ENCODE data around the gene ENSA.
"Not testable (repeated sequence)": the region's sequence is repeated elsewhere in the genome, so short reads cannot be mapped to it uniquely, and the experiment has no call there.

The ENSA gene, protein sequence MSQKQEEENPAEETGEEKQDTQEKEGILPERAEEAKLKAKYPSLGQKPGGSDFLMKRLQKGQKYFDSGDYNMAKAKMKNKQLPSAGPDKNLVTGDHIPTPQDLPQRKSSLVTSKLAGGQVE
- total RNA-seq, result 132 reads per million, percentile 87 among the genes with 10 or more reads in this experiment

DNA sequence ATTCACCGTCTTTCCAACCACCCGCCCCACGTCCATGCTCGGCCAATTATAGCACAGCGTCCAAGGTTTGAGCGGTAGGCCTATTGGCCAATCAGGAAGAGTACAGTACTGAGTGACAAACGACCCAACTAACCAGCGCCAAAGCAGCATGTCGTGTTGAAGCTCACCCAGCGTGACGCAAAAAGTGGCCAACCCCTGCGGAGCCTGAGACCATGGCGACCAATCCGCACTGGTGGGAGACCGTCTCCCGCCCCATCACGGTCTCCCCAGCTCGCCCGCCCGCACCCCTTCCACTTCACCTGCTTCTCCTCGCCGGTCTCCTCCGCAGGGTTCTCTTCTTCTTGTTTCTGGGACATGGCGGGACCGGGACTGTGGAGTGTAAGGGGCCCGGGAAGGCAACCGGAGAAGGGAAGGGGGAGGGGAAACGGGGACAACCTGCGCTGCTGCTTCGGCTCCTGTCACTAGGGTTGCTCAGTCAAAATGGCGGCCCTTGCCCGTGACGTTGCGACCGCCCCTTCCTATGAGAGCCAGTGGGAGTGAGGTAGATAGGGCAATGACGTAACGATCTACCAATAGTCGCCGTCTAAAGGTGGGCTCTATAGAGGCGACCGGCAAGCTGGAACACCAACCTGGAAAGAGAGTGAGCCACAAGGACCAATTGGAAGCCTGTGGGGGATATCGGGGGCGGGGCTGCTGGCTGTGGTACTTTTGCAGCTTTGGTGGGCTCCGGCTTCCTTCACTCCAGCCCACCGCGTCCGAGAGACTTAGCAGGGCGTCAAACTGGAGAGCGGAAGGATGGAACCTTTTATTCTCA, at the start of gene ENSA:
Gene ENSA, minus strand, starts transcription at position 498 of the 814 bp plus-strand sequence. Its CDS starts 142 bp downstream, at position 356.
- DNase-seq, result peak; percentile 94

- no peak for DNase-seq
These were observed 49.6 kb upstream of the ENSA start for GRCh38 chr1:150678988-150679387.

- no peak for DNase-seq
These were observed 45.5 kb upstream of the ENSA start for GRCh38 chr1:150674881-150675280.

GRCh38 chr1:150663321-150663720, 33.9 kb upstream of the ENSA start:
- DNase-seq, result no peak

- DNase-seq, result no peak
These were observed 33.4 kb upstream of the ENSA start for GRCh38 chr1:150662811-150663210.

- DNase-seq, result no peak
These were observed 31.7 kb upstream of the ENSA start for GRCh38 chr1:150661156-150661555.

- DNase-seq, result no peak
These were observed 31.2 kb upstream of the ENSA start for GRCh38 chr1:150660584-150660983.

DNA sequence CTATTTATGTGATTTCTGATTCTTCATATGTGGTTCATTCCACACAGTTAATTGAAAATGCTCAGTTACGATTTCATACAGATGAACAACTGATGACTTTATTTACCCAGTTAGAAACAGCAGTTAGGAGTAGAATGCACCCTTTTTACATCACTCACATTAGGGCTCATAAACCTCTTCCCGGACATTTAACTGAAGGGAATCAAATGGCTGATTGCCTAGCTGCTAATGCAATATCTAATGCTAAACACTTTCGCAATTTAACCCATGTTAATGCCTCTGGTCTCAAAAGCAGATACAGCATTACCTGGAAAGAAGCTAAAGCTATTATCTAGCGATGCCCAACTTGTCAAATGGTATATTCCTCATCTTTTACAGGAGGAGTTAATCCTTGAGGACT, 27.7 kb upstream of the ENSA start:
- DNase-seq, result not testable (repeated sequence)

- not testable (repeated sequence) for DNase-seq
These were observed 25.2 kb upstream of the ENSA start for GRCh38 chr1:150654635-150655034.

DNA sequence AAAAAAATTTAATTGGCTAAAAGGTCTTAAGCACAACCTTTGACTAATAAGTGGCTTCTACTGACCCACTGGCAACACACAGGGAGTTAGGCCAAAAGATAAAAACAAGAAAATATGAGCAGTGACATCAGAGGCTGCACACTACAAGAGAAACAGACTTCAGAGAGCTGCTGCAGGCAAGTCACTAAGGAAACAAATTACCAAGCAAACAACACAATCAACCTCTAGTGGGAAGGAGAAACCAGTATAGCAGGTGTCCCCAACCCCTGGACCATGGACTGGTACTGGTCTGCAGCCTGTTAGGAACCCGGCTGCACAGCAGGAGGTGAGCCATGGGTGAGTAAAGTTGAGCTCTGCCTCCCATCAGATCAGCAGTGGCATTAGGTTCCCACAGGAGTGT, 20.8 kb upstream of the ENSA start:
- no peak for DNase-seq

DNA sequence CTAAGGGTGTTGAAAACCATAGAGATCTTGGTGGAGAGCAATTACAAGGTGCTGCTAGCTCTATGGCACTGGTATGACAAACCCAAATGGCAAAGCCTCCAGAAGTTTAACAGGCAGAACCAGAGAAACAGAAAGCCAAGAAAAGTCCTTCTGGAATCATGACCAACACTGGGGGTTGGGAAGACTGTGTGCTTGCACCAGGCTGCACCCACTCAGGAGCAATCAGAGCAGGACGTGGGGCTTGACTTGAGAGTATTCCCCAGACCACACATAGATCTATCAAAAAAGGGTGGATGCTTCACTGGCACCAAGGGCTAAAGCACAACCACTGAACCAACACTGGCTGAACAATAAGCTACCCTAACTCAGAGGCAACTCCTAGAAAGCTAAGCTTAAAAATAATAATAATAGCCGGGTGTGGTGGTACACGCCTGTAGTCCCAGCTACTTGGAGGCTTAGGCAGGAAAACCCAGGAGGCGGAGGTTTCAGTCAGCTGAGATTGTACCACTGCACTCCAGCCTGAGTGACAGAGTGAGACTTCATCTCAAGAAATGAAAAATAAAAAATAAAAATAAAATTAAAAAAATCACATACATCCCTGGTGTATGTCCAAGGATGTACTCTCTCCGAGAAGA, 20.1 kb upstream of the ENSA start:
- DNase-seq, result no peak

DNA sequence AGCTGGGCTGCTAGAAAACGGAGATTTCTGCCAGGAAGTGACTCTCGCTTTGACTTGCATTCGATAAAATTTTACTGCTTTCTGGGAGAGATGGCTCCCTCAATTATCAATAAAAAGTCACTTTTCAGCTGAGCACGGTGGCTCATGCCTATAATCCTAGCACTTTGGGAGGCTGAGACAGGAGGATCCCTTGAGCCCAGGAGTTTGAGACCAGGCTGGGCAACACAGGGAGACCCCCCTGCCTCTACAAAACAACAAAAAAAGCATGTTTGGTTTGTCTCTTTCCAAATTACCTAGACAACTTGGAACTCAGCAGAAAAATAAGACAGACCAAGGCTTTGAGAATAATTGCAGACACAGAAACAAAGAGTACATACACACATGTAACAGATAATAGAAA, 12.9 kb upstream of the ENSA start:
- DNase-seq, result no peak

DNA sequence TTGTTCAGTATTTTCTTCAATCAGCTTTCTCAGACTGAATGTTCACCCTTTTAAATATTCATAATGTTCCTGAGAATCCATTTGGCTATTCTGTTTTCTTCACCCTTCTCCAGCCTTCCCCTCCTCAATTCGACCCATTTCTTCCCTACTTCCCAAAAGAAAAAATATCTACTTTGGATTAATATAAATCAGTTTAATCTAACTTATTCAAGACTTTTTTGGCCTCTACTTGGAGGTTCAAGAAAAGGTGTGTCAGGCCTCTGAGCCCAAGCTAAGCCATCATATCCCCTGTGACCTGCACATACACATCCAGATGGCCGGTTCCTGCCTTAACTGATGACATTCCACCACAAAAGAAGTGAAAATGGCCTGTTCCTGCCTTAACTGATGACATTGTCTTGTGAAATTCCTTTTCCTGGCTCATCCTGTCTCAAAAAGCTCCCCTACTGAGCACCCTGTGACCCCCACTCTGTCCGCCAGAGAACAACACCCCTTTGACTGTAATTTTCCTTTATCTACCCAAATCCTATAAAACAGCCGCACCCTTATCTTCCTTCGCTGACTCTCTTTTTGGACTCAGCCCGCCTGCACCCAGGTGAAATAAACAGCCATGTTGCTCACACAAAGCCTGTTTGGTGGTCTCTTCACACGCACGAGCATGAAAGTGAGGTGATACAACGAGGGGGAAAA, 11.9 kb upstream of the ENSA start:
- DNase-seq, result not testable (repeated sequence)

- not testable (repeated sequence) for DNase-seq
These were observed 9.0 kb upstream of the ENSA start for GRCh38 chr1:150638430-150638829.

- not testable (repeated sequence) for DNase-seq
These were observed 5.6 kb upstream of the ENSA start for GRCh38 chr1:150634839-150635622.

DNA sequence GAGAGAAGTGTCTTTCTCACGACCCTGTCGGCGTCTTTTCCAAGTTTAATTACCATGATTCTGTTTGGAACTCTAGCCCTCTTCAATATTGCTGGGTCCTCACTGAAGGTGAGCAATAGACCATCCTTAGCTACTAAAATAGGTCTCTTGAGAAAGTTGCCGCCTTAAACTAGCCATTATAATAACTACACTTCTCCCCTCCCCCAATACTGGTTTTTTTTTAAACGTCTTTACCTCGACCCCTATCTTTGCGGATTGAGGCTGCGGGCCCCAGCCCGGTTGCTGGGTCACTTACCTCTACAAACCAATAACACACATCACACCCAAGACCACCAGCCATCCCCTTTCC, 672 bp downstream of the ENSA start:
- no peak for DNase-seq

DNA sequence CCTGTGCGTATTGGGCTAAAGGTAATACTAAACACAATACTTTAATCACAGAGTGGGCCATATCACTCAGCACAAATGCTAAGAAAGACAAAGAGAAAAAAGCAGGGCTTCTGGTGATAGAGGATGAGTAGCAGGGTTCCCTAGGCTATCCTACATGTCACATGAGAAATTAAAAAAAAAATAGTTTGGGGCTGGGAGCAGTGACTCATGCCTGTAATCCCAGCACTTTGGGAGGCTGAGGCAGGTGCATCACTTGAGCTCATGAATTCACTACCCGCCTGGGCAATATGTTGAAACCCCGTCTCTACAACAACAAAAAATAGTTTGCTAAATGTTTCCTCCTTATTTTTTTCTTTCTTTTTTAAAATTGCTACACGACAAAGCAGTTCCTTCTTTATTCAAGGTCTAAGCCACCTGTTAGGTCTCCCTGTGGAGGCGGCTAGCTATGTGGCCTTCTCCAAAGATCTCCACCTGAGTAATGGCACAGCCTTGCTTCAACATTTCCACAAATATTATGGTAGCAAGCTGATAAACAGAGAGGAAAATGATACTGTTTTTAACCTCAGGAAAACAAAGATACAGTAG, 1.5 kb downstream of the ENSA start:
- DNase-seq, result no peak

DNA sequence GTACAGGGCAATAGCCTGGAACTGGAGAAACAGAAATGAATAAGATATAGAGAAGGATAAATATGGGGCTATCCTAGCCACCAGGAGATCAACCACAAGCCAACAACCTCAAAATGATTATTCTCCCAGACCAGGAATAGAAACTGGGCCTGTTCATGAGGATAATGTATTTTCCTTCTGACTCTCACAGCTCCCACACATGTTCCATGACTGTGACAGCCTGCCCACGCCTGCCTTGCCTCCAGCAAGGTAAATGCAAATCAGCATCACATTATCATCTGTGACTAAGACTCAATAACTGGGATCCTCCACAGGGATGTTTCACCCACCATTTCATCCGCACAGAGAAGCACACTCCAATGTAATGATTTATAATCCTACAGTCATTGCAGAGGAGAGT, 3.3 kb downstream of the ENSA start:
- DNase-seq, result no peak

GRCh38 chr1:150624546-150624945, 4.9 kb downstream of the ENSA start:
- DNase-seq, result not testable (repeated sequence)

DNA sequence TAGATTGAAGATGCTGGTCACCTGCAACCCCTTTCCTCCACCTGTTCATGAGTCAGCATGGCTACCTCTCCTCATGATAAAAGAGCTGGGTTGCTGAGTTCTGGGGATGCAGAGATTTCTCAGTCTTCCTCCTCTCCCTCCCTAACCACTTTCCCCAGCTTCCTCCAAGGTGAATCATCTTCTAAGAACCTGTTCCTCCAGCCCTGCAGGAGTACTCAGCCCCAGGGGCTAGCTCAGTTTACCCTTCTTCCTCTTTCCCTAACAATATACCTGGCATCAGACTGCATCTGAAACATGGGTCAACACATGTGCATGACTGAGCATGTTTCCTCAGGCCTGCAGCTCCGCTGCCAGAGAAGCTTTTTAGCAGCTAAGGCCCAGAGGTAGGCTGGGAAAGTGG, 5.3 kb downstream of the ENSA start:
- not testable (repeated sequence) for DNase-seq

DNA sequence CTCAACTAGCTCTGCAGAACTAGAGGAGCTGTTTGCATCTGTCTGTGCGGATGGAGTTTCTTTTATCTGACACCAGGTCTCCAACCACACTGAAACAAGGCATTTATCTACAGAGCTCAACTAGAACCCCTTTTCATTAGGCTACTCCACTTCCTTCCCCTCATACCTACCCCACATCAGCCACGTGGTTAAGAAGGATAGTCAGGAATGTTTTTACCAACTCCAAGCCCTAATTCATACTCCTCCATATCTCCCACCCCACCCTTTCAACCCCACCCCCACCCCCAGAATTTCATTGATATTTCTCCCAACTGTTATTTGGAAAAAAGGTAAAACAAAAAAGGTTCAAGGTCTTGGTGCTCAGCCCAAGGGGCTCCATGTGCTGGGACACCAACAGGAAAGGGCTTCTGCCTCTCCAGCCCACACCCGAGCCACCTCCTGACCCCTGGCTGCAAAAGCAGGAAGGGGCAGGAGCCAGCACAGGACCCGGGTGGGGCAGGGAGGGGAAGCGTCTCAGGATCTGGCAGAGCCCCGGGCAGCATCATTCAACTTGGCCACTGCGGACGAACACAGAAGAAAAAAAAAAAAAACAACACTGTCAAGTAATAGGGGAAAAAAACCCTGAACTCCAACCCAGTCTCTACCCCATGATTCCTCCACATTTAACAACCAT, 7.0 kb downstream of the ENSA start:
- DNase-seq, result no peak

Measured in effector CD4-positive, alpha-beta T cell (primary cell).